Breast epithelium (tissue), 3 donors: Measurements from ENCODE around the gene CASP5.

Experiments
- POLR2A ChIP-seq: fragments of 450-650 bp; IDR thresholded peaks from one replicate; pipeline ENCODE4 v1.6.1; 2016; ENCODE audit warnings: antibody characterized with exemption, mild to moderate bottlenecking, moderate library complexity
- POLR2AphosphoS5 ChIP-seq, 3 donors: sonication (generic); formaldehyde crosslinking; IDR thresholded peaks; one replicate each; pipeline ENCODE4 v1.6.1; 2017; ENCODE audit warnings: antibody characterized with exemption in 3 of 3
- TF ChIP-seq, protein P1 (sequence below), 3 donors: fragments of 450-650 bp; IDR thresholded peaks; one replicate each; pipeline ENCODE4 v1.5.1; 2016 to 2017; ENCODE audit warnings: antibody characterized with exemption in 3 of 3, mild to moderate bottlenecking in 3 of 3, moderate library complexity in 3 of 3

DNA sequence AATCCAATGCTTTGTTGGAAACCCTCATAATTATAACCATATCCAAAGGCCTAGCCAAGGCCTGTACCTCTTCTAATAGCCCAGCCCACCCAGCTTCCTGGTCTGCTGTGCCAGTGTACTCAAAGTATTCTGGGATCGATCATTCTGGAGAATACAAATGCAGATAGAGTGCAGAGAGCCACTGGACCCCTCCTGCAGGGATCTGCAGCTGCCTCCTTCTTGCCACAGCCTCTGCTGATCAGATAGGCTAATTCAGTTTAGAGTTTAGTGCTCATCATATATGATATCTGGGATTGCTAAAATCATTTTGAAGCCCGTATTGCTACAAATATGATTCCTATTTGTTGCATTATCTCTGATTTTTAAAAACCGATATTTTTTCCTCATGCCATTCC is 17.5 kb downstream of the CASP5 start:
- TF ChIP-seq, protein P1, sequence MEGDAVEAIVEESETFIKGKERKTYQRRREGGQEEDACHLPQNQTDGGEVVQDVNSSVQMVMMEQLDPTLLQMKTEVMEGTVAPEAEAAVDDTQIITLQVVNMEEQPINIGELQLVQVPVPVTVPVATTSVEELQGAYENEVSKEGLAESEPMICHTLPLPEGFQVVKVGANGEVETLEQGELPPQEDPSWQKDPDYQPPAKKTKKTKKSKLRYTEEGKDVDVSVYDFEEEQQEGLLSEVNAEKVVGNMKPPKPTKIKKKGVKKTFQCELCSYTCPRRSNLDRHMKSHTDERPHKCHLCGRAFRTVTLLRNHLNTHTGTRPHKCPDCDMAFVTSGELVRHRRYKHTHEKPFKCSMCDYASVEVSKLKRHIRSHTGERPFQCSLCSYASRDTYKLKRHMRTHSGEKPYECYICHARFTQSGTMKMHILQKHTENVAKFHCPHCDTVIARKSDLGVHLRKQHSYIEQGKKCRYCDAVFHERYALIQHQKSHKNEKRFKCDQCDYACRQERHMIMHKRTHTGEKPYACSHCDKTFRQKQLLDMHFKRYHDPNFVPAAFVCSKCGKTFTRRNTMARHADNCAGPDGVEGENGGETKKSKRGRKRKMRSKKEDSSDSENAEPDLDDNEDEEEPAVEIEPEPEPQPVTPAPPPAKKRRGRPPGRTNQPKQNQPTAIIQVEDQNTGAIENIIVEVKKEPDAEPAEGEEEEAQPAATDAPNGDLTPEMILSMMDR (IDR thresholded peaks at IDR 0.05), result no peak
- TF ChIP-seq POLR2AphosphoS5 (IDR thresholded peaks at IDR 0.05) (no peak), POLR2A (no peak)
